Measurements from ENCODE around the gene LIN7C.
"Not testable (repeated sequence)": the region's sequence is repeated elsewhere in the genome, so short reads cannot be mapped to it uniquely, and the experiment has no call there.

Gene LIN7C

DNA sequence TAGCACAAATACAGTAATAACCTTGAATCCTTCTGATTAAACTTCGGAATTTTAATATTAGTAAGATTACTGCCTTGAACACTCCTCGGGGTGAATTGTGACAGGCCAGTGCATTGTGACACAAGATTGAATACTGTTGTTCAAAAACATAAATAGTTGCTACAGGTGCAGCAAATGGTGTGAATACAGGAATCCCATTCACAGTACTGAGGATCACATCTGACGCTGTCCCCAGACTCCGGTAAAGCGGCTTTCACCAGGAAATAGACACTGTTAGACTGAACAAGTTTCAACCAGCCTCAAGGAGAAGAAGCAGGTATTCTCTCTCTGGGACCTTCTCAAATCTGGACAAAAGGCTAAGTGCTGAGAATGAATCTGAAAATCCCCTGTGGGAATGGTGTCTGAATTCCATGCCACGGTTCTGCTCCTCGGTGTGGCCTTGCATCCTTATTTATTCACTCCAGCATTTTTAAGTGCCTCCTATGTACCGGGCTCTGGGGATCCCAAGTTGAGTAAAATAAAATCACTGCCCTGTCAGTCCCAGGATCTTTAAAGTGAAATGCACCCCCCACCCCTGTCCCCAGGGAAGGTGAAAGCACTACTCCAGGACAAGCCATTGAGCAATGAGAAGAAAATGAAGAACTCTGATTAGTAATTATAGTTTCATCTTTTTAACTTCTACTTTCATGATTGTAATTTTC is 37.4 kb downstream of the LIN7C start:
- DNase-seq, result no peak

- DNase-seq, result no peak
Observed at GRCh38 chr11:27468209-27468994, 38.2 kb downstream of the LIN7C start.

- no peak for DNase-seq
Observed at GRCh38 chr11:27467181-27467913, 39.2 kb downstream of the LIN7C start.

DNA sequence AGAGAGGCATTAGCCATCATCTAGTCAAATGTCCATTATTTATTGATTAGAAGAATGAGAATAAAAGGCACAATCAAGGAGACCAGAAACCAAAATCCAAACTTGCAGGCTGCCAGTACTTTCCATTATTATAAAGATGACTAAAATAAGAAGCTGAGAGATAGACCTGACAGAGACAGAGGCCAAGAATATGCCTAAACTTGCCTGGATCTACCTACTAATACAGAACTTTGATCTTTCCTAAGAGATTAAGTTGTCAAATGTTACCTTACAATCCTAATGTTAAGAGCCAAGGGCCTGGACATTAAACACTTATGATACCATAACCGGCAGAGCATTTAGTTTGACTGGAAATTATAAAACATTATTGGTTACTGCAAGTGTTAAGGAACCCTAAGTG is 40.2 kb downstream of the LIN7C start:
- DNase-seq, result no peak

DNA sequence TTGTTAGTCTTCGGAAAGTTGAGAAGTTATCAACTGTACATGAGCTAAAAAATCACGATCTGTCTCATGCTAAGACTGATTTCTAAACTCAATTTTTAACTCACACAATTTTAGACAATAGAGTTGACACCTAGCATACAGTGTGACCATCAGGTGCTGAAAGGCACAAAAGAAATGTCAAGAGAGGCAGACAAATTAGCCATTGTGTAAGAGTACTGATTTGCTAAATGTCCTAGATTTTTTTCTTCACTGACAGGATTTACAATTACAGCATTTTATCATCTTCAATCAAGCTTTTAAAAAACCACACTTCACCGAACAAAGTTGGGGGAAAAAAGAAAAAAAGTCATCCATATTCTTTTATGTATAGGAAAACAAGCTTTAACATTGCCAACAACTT is 40.9 kb downstream of the LIN7C start:
- DNase-seq, result no peak

GRCh38 chr11:27464909-27465308 is 41.7 kb downstream of the LIN7C start:
- DNase-seq, result no peak

GRCh38 chr11:27464289-27464696 is 42.3 kb downstream of the LIN7C start:
- no peak for DNase-seq

DNA sequence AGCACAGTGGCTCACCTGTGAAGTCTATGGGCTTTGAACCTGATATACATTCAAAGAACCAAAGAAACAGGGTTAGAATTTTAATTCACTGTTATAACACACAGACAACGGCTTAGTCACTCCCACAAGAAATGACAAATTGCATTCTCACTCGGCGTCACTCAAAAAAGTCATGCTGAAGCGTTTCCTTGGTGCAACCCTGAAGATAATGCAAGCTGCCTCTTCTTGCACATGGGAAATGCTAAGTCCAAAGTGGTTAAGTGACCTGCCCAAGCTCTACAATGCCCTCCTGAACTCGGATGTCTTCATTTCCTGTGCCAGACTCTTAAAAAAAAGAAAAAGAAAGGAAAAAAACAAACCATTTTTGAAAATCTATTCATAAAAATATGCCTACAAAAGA is 44.0 kb downstream of the LIN7C start:
- no peak for DNase-seq

DNA sequence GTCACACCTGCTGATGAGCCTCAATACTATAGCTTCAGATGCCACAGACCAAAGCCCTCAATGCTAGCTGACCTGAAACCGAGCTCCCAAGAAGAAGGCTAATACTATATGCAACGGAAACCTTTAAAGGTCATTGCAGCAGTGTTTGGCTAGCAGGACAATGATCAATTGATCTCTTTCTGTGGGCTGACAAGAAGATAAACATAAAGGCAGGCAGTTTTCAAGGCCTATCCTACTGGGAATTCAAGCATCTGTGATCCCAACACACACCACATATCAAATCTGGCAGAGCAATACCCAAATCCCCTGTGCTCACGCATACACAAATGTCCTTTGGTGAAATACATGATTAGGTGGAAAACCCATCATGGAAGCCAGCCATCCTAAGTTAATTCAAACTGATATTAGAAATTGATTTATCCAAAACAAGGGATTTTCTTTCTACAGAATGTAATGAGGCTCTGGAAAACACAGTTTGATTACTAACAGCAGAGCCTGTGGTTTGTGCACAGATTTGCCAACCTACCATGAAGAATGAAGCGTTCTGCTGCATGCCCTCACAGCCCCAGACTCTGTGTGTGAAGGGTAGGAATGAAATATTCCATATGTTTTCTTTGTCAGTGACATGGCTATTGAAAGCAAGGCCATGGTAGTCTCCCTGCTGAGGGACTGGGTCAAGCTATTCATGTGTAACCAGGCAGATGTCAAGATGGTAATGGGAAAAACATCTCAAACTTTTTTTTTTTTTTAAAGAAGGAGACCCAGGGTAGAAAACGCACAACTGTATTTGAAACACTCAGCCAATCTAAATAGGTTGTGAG is 46.2 kb downstream of the LIN7C start:
- no peak for DNase-seq

DNA sequence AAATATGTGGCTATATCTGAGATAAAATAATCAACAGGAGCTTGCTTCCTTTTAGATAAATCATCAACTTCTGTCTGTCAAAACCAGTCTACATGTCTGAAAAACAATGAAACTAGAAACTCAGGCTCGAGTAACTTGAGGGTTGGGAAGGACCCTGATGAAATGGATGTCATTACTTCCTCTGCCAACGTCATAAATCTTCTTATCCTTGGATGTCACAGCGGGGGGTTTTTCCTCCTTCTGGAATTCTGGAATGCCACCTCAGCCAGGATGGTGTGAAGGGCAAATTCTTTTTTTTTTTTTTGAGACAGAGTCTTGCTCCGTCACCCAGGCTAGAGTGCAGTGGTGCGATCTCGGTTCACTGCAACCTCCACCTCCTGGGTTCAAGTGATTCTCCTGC is 47.4 kb downstream of the LIN7C start:
- no peak for DNase-seq

GRCh38 chr11:27458182-27458581 is 48.4 kb downstream of the LIN7C start:
- DNase-seq, result no peak

GRCh38 chr11:27456795-27457329 is 49.7 kb downstream of the LIN7C start:
- DNase-seq, result no peak

DNA sequence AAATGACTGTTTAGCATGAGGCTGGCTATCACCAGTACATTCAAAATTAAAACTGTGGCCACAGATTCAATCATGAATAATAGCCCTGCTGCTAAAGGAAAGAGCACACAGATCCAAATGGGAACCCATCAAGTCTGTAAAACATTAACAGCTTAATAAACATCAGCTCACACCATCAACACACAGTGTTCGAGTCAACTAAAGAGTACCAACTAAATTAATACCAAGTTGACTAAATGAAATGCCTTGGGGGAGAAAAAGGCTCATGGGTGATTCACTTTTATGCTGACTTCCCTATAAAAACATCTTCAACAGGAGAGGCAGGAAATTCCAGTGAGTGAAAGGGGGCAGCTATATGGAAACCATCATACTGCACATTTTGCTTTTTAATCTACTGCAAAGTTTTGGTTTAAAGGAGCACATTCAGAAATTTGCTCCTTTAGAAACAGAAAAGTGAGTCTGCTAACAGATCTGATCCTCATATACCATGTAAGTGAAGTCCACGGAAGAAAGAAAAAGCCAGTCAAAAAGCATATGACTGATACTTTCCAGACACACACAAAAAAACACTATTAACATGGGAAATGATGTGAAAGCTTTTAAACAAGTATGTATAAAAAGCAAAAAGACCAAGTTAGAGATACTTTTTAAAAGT is 50.3 kb downstream of the LIN7C start:
- DNase-seq, result no peak

GRCh38 chr11:27455667-27456066 is 50.9 kb downstream of the LIN7C start:
- DNase-seq, result no peak

- no peak for DNase-seq
Observed at GRCh38 chr11:27453701-27454100, 52.9 kb downstream of the LIN7C start.

GRCh38 chr11:27452147-27452546 is 54.4 kb downstream of the LIN7C start:
- DNase-seq, result no peak

DNA sequence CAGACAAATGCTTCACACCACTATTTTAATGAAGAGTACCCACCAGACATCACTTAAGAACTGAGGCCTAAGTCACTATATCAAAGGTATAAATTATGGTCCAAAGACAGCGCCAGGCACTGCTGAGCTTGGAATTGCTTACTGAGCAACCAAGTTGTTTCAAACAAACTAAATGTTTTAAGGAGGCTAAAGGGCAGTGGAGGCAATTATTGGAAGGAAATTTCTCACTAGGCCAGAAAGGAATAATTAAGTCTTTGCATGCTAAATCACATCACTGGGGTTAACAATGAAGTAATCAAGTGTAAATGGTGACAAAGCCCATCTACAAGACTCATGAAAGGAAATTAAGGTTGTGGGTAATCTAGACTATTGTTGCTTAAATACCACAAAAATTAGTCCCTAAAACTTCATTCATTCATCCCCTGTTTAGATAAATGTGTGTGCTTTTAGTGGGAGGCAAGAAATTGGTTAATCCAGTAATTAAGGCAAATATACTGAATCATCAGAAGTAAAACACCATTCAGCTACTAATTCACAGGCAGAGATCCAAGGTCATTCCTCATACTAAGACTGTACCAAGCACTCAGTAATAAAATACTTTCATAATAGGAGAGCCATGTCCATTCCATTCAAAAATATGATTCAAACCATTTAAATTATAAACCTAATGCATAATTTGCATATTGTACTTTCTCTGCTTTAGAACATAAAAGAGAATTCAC is 55.2 kb downstream of the LIN7C start:
- no peak for DNase-seq

GRCh38 chr11:27448184-27448540 is 58.4 kb downstream of the LIN7C start:
- not testable (repeated sequence) for DNase-seq

DNA sequence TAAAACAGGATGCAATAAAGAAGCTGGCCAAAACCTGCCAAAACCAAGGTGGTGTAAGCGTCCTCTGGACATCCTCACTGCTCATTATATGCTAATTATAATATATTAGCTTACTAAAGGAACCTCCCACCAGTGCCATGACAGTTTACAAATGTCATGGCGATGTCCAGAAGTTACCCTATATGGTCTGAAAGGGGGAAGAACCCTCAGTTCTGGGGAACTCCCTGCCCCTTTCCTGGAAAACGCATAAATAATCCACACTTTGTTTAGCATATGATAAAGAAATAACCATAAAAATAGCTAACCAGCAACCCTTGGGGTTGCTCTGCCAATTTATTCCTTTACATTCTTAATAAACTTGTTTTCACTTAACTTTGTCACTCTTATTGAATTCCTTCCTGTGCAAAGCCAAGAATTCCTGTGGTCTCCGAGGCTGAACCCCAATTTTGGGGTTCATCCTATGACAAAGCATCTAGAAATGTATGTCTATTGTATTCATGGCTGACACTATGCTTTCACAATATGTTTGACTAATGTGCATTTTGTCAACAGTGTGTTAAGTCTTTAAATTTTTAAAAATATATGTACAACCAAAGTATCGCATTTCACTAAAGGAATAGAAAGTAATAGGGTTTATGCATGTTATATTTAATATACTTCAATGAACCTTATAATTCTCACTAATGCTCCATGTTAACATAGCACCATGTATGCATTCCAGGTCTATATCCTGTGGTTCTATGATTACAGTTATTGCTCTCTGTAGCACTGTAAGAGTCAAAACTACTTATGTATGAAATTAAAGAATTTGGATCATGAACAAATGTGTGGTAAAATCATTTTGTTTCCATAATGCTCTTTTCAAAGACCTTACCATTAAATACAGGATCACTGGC is 59.0 kb downstream of the LIN7C start:
- DNase-seq, result no peak

DNA sequence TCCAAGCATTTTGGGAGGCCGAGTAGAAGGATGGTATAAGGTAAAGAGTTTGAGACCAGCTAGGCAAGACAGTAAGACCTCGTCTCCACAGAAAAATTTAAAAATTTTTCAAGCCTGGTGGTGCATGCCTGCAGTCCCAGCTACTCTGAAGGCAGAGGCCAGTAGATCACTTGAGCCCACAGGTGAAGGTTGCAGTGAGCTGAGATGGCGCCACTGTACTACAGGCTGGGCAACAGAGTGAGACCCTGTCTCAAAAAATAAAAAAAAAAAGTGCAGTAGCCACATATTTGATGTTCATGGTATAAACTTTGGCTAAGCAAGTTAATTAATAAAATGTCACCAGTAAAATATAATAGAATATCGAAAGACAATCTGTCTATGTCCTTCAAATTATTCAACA is 60.9 kb downstream of the LIN7C start:
- no peak for DNase-seq

Measured in stimulated activated CD4-positive, alpha-beta T cell treated with anti-CD3 and anti-CD28 coated beads, Interleukin-4, amount 100 ng/mL, for 4 hours (primary cell).